BJ (cell line): ENCODE data around the gene FAM216B. TPM values are rescaled to one million over a fixed set of nuclear protein-coding genes. Genes with fewer than 3 reads are reported as not detected.

Experiments
- CTCF ChIA-PET: fragments of 350-600 bp; formaldehyde crosslinking; extraction: SDS; loops from one replicate; lab custom pipeline; 2021; ENCODE audit warnings: antibody characterized with exemption, inconsistent platforms; lab: Yijun Ruan, JAX
- POLR2A ChIA-PET: fragments of 300-600 bp; sonication (Branson Sonifier 250); formaldehyde crosslinking; extraction: SDS; loops from one replicate; lab custom pipeline; 2021; ENCODE audit warnings: antibody characterized with exemption; lab: Charles Lee
- DNase-seq: peaks from one replicate; pipeline ENCODE4 v3.0.0-alpha.2; 2011; ENCODE audit warnings: low read depth
- H3K27me3 ChIP-seq: 2 replicates; pipeline ENCODE4 v1.6.0; 2011; ENCODE audit warnings: low read length; ENCODE audit not compliant: control insufficient read depth, insufficient read depth
- H3K36me3 ChIP-seq: 2 replicates; pipeline ENCODE4 v1.5.1; 2011; ENCODE audit warnings: low read length; ENCODE audit not compliant: control insufficient read depth, insufficient read depth
- H3K4me3 ChIP-seq: 2 replicates; pipeline ENCODE4 v1.5.1; 2011; ENCODE audit warnings: low read depth, mild to moderate bottlenecking, control low read depth, low read length
- polyA plus RNA-seq: library from polyadenylated mRNA; depleted of rRNA; stranded (reverse); fragments of >200 nt; gene quantifications from 2 replicates; pipeline ENCODE4 v1.2.3, GENCODE V29; 2011
- TF ChIP-seq, protein P1 (sequence below): IDR thresholded peaks from 2 replicates; pipeline ENCODE4 v1.5.1; 2011; ENCODE audit warnings: low read depth, mild to moderate bottlenecking, control low read depth, inconsistent platforms, low read length, moderate library complexity; ENCODE audit not compliant: insufficient read depth

The FAM216B gene
- polyA plus RNA-seq, 1 experiment = not detected

DNA sequence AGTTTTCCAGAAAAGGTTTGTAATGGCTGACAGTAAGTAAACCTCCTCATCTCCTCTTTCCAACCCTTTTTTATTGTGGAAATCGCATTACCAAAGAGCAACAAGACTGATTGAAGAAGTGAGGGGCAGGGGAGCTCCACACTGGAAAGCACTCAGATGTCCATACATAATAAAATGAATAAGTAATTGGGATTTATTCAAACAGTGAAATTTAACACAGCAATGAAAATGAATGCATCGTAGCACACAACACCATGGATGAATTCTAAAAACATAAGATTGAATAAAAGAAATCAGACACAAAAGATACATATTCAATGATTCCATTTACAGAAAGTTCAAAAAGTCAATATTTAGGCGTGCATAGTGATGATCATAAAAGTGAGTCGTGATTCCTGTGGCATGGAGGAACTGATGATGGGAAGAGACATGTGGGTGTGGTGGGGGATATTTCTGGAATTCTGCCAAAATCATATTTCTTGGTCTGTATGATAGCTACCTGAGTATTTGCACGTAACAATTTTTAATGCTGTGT is 18.8 kb downstream of the FAM216B start:
- peaks cover 2% of the 10 kb centered on the region; the same call in 1 of the 2 replicates for H3K27me3 ChIP-seq
- no peaks in the 10 kb centered on the region for H3K36me3 ChIP-seq
- TF ChIP-seq, protein P1, sequence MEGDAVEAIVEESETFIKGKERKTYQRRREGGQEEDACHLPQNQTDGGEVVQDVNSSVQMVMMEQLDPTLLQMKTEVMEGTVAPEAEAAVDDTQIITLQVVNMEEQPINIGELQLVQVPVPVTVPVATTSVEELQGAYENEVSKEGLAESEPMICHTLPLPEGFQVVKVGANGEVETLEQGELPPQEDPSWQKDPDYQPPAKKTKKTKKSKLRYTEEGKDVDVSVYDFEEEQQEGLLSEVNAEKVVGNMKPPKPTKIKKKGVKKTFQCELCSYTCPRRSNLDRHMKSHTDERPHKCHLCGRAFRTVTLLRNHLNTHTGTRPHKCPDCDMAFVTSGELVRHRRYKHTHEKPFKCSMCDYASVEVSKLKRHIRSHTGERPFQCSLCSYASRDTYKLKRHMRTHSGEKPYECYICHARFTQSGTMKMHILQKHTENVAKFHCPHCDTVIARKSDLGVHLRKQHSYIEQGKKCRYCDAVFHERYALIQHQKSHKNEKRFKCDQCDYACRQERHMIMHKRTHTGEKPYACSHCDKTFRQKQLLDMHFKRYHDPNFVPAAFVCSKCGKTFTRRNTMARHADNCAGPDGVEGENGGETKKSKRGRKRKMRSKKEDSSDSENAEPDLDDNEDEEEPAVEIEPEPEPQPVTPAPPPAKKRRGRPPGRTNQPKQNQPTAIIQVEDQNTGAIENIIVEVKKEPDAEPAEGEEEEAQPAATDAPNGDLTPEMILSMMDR = no peak
- no peak overlapping the region for H3K4me3 ChIP-seq
- ChIA-PET POLR2A (no interaction called here), CTCF (no interaction called here)
- DNase-seq = no peak

DNA sequence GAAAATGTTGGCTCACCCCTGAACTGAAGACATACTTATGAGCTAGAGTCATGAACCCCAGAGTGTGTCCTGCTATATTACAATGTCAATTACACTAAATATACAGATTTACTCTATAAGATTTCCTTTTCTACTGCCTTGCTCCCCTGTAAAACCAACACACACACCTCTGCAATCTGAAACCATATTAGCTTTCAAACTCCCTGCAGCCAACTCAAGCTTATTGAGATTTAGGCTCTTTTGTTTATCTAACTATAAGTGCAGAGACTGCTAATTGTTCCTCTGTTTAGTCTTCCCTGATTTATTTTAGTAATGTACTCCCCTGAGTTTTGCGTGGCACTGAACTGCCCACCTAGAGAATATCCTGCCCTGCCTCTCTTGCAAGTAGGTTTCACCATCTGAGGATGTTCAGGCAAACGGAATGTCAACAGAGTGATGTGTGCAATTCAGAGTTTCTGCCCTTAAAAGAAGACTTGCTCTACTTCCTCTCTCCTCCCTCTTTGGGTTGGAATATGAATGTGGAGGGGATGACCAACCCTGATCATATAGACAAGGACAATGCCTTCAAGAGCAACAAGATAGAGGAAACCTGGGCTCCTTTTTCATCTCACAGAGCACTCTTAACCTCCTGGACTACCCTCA is 22.3 kb downstream of the FAM216B start:
- TF ChIP-seq, protein P1 = no peak
- no peak for DNase-seq
- Histone ChIP-seq H3K4me3 (no peak overlapping the region), H3K36me3 (no peaks in the 10 kb centered on the region), H3K27me3 (no peaks in the 10 kb centered on the region)
- CTCF ChIA-PET = interaction anchor here (1.0 kb wide), 1 partner anchor 16 kb away, joined by 3 read pairs; no protein-coding TSS in a partner anchor
- POLR2A ChIA-PET = no interaction called here

GRCh38 chr13:42804244-42804874 is 23.0 kb downstream of the FAM216B start:
- ChIA-PET POLR2A (no interaction called here), CTCF (interaction anchor here (1.0 to 1.5 kb wide), 2 partner anchors 7 to 17 kb away, joined by 3 read pairs; no protein-coding TSS in a partner anchor)
- no peak for DNase-seq
- no peaks in the 10 kb centered on the region for H3K36me3 ChIP-seq
- H3K4me3 ChIP-seq = no peak overlapping the region
- TF ChIP-seq, protein P1 = no peak
- H3K27me3 ChIP-seq = no peaks in the 10 kb centered on the region

GRCh38 chr13:42807241-42807640 is 25.9 kb downstream of the FAM216B start:
- Histone ChIP-seq H3K27me3 (no peaks in the 10 kb centered on the region), H3K4me3 (no peak overlapping the region), H3K36me3 (no peaks in the 10 kb centered on the region)
- POLR2A ChIA-PET = no interaction called here
- TF ChIP-seq, protein P1 = no peak
- CTCF ChIA-PET = interaction anchor here (1.0 kb wide), 1 partner anchor 18 kb away, joined by 3 read pairs; no protein-coding TSS in a partner anchor
- DNase-seq = no peak

DNA sequence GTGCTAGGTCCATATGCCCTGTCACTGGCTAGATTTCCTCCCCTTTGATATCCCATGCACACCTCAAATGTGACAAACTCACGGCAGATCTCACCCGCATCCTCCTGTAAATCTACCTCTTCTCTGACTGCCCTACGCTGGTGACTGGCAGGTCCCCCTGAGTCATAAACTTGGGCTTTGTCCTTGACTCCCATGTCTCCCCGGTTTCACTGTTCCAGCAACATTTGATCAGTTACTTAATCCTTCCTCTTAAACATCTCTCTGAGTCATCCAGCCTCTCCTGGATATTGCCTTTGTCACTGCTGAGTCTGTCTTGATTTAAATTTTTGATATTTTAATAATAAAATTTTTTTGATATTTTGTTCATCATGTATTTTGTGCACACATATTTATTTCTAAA is 26.5 kb downstream of the FAM216B start:
- Histone ChIP-seq H3K4me3 (no peak overlapping the region), H3K27me3 (no peaks in the 10 kb centered on the region), H3K36me3 (no peaks in the 10 kb centered on the region)
- POLR2A ChIA-PET = no interaction called here
- TF ChIP-seq, protein P1 = no peak
- DNase-seq = no peak
- CTCF ChIA-PET = no interaction called here
